Measurements from ENCODE around the gene ASB7.

The ASB7 gene

GRCh38 chr15:100631831-100632230 is 29.4 kb downstream of the ASB7 start:
- Histone ChIP-seq H3K9ac (ENCODE audit: low read depth, low read length) (no peak overlapping the region), H3K4me1 (ENCODE audit: insufficient read depth, low read length) (peaks cover 20% of the 10 kb centered on the region), H3K9me3 (ENCODE audit: insufficient read depth, low read depth, low read length) (no peaks in the 10 kb centered on the region), H3K4me3 (ENCODE audit: low read length) (no peak overlapping the region), H3K27ac (ENCODE audit: low read length) (no peak overlapping the region), H3K36me3 (ENCODE audit: insufficient read depth, low read depth, low read length) (peaks cover 22% of the 10 kb centered on the region), H3K27me3 (ENCODE audit: insufficient read depth, low read length) (no peaks in the 10 kb centered on the region)

GRCh38 chr15:100633763-100634075 is 31.3 kb downstream of the ASB7 start:
- H3K4me1 ChIP-seq (ENCODE audit: insufficient read depth, low read length), result peaks cover 22% of the 10 kb centered on the region
- H3K27me3 ChIP-seq (ENCODE audit: insufficient read depth, low read length), result no peaks in the 10 kb centered on the region
- H3K36me3 ChIP-seq (ENCODE audit: insufficient read depth, low read depth, low read length), result peaks cover 22% of the 10 kb centered on the region

GRCh38 chr15:100635406-100636071 is 33.1 kb downstream of the ASB7 start:
- H3K36me3 ChIP-seq (ENCODE audit: insufficient read depth, low read depth, low read length), result peaks cover 11% of the 10 kb centered on the region; the same call in 1 of the 2 replicates
- peaks cover 22% of the 10 kb centered on the region for H3K4me1 ChIP-seq (ENCODE audit: insufficient read depth, low read length)
- H3K9ac ChIP-seq (ENCODE audit: low read depth, low read length), result peak overlapping the region; percentile 23; the same call in 1 of the 2 replicates
- no peaks in the 10 kb centered on the region for H3K27me3 ChIP-seq (ENCODE audit: insufficient read depth, low read length)
- peak overlapping the region; percentile 27; the same call in 1 of the 2 replicates for H3K4me3 ChIP-seq (ENCODE audit: low read length)
- H3K27ac ChIP-seq (ENCODE audit: low read length), result peak overlapping the region; percentile 65
- no peaks in the 10 kb centered on the region for H3K9me3 ChIP-seq (ENCODE audit: insufficient read depth, low read depth, low read length)

More at GRCh38 chr15:100633763-100634075, 31.3 kb downstream of the ASB7 start:
- no peak overlapping the region for H3K9ac ChIP-seq (ENCODE audit: low read depth, low read length)
- no peak overlapping the region for H3K27ac ChIP-seq (ENCODE audit: low read length)
- no peak overlapping the region for H3K4me3 ChIP-seq (ENCODE audit: low read length)
- no peaks in the 10 kb centered on the region for H3K9me3 ChIP-seq (ENCODE audit: insufficient read depth, low read depth, low read length)

- H3K9me3 ChIP-seq (ENCODE audit: insufficient read depth, low read depth, low read length), result no peaks in the 10 kb centered on the region
- H3K36me3 ChIP-seq (ENCODE audit: insufficient read depth, low read depth, low read length), result no peaks in the 10 kb centered on the region
- H3K27ac ChIP-seq (ENCODE audit: low read length), result no peak overlapping the region
- H3K4me1 ChIP-seq (ENCODE audit: insufficient read depth, low read length), result peaks cover 22% of the 10 kb centered on the region
- no peaks in the 10 kb centered on the region for H3K27me3 ChIP-seq (ENCODE audit: insufficient read depth, low read length)
- H3K4me3 ChIP-seq (ENCODE audit: low read length), result no peak overlapping the region
- no peak overlapping the region for H3K9ac ChIP-seq (ENCODE audit: low read depth, low read length)
These were observed 35.9 kb downstream of the ASB7 start for GRCh38 chr15:100638177-100638730.

GRCh38 chr15:100642213-100642949 is 40.0 kb downstream of the ASB7 start:
- H3K9ac ChIP-seq (ENCODE audit: low read depth, low read length), result no peak overlapping the region
- no peak overlapping the region for H3K27ac ChIP-seq (ENCODE audit: low read length)
- no peaks in the 10 kb centered on the region for H3K9me3 ChIP-seq (ENCODE audit: insufficient read depth, low read depth, low read length)
- H3K4me3 ChIP-seq (ENCODE audit: low read length), result no peak overlapping the region
- H3K27me3 ChIP-seq (ENCODE audit: insufficient read depth, low read length), result no peaks in the 10 kb centered on the region
- peaks cover 3% of the 10 kb centered on the region; the same call in 1 of the 2 replicates for H3K4me1 ChIP-seq (ENCODE audit: insufficient read depth, low read length)
- no peaks in the 10 kb centered on the region for H3K36me3 ChIP-seq (ENCODE audit: insufficient read depth, low read depth, low read length)

- peaks cover 3% of the 10 kb centered on the region; the same call in 1 of the 2 replicates for H3K4me1 ChIP-seq (ENCODE audit: insufficient read depth, low read length)
- no peaks in the 10 kb centered on the region for H3K9me3 ChIP-seq (ENCODE audit: insufficient read depth, low read depth, low read length)
- H3K27me3 ChIP-seq (ENCODE audit: insufficient read depth, low read length), result no peaks in the 10 kb centered on the region
- H3K27ac ChIP-seq (ENCODE audit: low read length), result no peak overlapping the region
- H3K36me3 ChIP-seq (ENCODE audit: insufficient read depth, low read depth, low read length), result no peaks in the 10 kb centered on the region; the same call in 1 of the 2 replicates
- no peak overlapping the region for H3K9ac ChIP-seq (ENCODE audit: low read depth, low read length)
- H3K4me3 ChIP-seq (ENCODE audit: low read length), result no peak overlapping the region
These were observed 40.6 kb downstream of the ASB7 start for GRCh38 chr15:100642950-100643338.

- Histone ChIP-seq H3K9ac (ENCODE audit: low read depth, low read length) (no peak overlapping the region), H3K4me3 (ENCODE audit: low read length) (no peak overlapping the region), H3K9me3 (ENCODE audit: insufficient read depth, low read depth, low read length) (no peaks in the 10 kb centered on the region), H3K27ac (ENCODE audit: low read length) (no peak overlapping the region), H3K27me3 (ENCODE audit: insufficient read depth, low read length) (no peaks in the 10 kb centered on the region), H3K36me3 (ENCODE audit: insufficient read depth, low read depth, low read length) (peaks cover 10% of the 10 kb centered on the region; the same call in 1 of the 2 replicates), H3K4me1 (ENCODE audit: insufficient read depth, low read length) (no peaks in the 10 kb centered on the region)
These were observed 43.3 kb downstream of the ASB7 start for GRCh38 chr15:100645671-100646070.

- H3K4me1 ChIP-seq (ENCODE audit: insufficient read depth, low read length), result no peaks in the 10 kb centered on the region
These were observed 46.6 kb downstream of the ASB7 start for GRCh38 chr15:100648951-100649350.

GRCh38 chr15:100650685-100651084 is 48.3 kb downstream of the ASB7 start:
- Histone ChIP-seq H3K9me3 (ENCODE audit: insufficient read depth, low read depth, low read length) (no peaks in the 10 kb centered on the region), H3K4me3 (ENCODE audit: low read length) (no peak overlapping the region), H3K27me3 (ENCODE audit: insufficient read depth, low read length) (no peaks in the 10 kb centered on the region), H3K27ac (ENCODE audit: low read length) (no peak overlapping the region), H3K9ac (ENCODE audit: low read depth, low read length) (no peak overlapping the region), H3K4me1 (ENCODE audit: insufficient read depth, low read length) (no peaks in the 10 kb centered on the region), H3K36me3 (ENCODE audit: insufficient read depth, low read depth, low read length) (peaks cover 10% of the 10 kb centered on the region; the same call in 1 of the 2 replicates)

More at GRCh38 chr15:100648951-100649350, 46.6 kb downstream of the ASB7 start:
- peaks cover 10% of the 10 kb centered on the region; the same call in 1 of the 2 replicates for H3K36me3 ChIP-seq (ENCODE audit: insufficient read depth, low read depth, low read length)
- H3K4me3 ChIP-seq (ENCODE audit: low read length), result no peak overlapping the region
- H3K9me3 ChIP-seq (ENCODE audit: insufficient read depth, low read depth, low read length), result no peaks in the 10 kb centered on the region
- no peaks in the 10 kb centered on the region for H3K27me3 ChIP-seq (ENCODE audit: insufficient read depth, low read length)
- H3K9ac ChIP-seq (ENCODE audit: low read depth, low read length), result no peak overlapping the region
- H3K27ac ChIP-seq (ENCODE audit: low read length), result no peak overlapping the region

GRCh38 chr15:100651253-100651652 is 48.9 kb downstream of the ASB7 start:
- Histone ChIP-seq H3K36me3 (ENCODE audit: insufficient read depth, low read depth, low read length) (peaks cover 10% of the 10 kb centered on the region; the same call in 1 of the 2 replicates), H3K4me1 (ENCODE audit: insufficient read depth, low read length) (no peaks in the 10 kb centered on the region), H3K27ac (ENCODE audit: low read length) (no peak overlapping the region), H3K4me3 (ENCODE audit: low read length) (no peak overlapping the region), H3K9me3 (ENCODE audit: insufficient read depth, low read depth, low read length) (no peaks in the 10 kb centered on the region), H3K9ac (ENCODE audit: low read depth, low read length) (no peak overlapping the region), H3K27me3 (ENCODE audit: insufficient read depth, low read length) (no peaks in the 10 kb centered on the region)

- Histone ChIP-seq H3K36me3 (ENCODE audit: insufficient read depth, low read depth, low read length) (peaks cover 10% of the 10 kb centered on the region; the same call in 1 of the 2 replicates), H3K4me3 (ENCODE audit: low read length) (no peak overlapping the region), H3K9me3 (ENCODE audit: insufficient read depth, low read depth, low read length) (no peaks in the 10 kb centered on the region), H3K27ac (ENCODE audit: low read length) (no peak overlapping the region), H3K4me1 (ENCODE audit: insufficient read depth, low read length) (no peaks in the 10 kb centered on the region), H3K27me3 (ENCODE audit: insufficient read depth, low read length) (no peaks in the 10 kb centered on the region), H3K9ac (ENCODE audit: low read depth, low read length) (no peak overlapping the region)
These were observed 49.7 kb downstream of the ASB7 start for GRCh38 chr15:100652116-100652515.
